ENCODE data around the gene PPFIA1.

GRCh38 chr11:70290361-70291065, 20.0 kb downstream of the PPFIA1 start:
- TF ChIP-seq CTCF (IDR thresholded peaks at IDR 0.05; ENCODE audit: low read length) (no peak), EZH2phosphoT487 (IDR thresholded peaks at IDR 0.05; ENCODE audit: low read length) (no peak)

All from MM.1S (cell line).